NCI-H1105 treated with DMSO at 0.1 percent for 48 hours (cell line): Measurements from ENCODE around the gene CENPO.

Experiments used
- DNase-seq: peaks from one replicate; lab custom pipeline; 2025; lab: John Stamatoyannopoulos, UW

Gene CENPO

DNA sequence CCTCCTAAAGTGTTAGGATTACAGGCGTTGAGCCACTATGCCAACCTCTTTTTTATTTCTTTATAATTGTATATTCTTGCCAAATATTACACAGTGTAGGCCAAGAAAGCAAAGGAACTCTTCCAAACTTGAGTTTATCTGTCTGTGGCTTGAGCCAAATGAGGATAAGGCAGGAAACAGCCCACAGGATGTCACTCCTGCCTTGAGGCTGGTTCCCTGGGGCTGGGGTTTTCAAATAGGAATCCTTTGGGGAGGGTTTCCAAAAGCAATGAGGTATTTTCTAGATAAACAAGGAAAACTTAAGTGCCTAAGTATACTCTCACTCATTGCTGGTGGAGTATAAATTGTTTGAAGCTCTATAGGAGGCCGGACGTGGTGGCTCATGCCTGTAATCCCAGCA, 70.4 kb downstream of the CENPO start:
- DNase-seq, result no peak

- DNase-seq, result no peak
These were observed 73.7 kb downstream of the CENPO start for GRCh38 chr2:24866946-24867345.

DNA sequence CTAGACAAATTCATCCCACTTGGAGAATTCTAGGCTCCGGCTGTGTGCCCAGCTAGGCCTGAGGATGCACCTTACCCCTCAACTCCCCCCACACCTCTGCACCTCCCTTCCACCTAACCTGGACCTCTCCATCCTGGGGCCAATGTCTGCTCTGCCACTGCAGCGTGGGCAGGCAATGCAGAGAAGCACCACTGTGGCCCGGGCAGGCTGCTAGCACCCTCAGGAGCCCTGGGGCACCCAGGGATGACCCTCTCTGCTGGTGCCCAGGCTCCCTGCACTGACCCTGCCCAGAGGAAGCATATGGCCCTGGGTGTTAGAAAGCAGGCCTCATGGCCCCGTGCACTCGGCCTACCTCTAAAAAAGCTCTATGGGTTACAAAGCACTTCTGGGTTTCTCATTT, 77.2 kb downstream of the CENPO start:
- DNase-seq, result no peak

- no peak for DNase-seq
These were observed 77.9 kb downstream of the CENPO start for GRCh38 chr2:24870891-24871705.

DNA sequence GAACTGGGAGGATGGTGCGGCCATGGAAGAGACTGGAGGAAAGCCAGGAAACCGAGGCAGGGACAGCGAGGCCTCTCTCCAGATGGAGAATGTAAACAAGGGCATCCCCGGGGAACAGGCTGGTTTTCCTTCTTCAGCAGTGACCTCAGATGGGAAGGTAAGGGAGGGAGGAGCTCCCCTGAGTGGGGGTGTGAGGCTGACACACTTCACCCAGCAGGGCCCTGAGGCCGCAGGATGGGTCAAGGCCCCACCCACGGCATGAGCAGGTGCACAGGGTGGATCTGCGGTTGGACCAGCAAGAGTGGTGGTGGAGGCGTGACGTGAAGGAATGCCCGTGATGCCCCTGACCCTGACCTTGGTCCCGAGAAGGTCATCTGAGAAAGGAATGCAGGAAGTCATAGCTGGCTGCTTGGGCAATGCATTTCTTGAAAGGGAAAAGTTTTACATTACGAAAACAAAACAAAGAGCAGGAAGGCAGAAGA, 78.7 kb downstream of the CENPO start:
- no peak for DNase-seq
